Measurements from ENCODE around the gene LRG1. TPM values are rescaled to one million over a fixed set of nuclear protein-coding genes. Genes with fewer than 3 reads are reported as not detected.

Gene LRG1
- polyA plus RNA-seq, 1 experiment: 0.05 TPM

DNA sequence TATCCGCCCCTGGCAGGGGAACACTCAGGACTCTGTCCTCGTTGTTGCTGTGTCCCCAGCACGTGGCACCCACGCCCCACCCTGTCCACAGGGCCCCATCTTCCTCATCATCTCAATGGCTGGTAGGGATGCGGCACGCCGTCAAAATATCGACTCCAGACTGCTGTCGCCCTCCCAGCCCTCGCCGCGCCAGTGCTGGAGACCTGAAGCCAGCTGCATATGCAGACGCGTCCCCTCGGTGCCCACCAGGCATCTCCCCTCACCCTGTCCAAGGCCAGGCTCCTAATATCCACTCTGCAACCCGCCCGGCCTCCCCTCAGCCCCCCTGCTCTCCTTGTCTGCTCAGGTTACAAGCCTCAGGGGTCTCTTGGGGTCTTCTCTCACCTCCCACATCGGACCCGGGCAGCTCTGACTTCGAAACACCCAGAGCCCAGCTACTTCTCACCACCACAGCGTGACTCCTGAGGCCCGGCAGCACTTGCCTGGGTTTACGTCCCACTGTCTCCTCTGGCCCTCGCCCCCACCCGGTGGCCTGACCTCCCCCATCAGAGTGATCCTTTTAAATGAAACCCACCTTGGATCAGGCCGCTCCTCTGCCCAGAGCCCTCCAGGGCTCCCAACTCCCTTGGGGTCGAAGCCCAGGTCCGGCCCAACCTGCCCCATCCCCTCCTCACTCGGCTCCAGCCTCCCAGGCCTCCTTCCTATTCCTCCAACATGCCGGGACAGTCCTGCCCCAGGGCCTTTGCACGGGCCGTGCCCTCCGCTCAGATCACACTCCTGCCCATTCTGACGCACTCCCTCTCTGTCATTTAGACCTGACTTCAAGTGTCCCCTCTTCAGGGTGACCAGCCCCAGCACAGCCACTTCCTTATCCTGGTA is 34.0 kb downstream of the LRG1 start:
- ChIA-PET POLR2A (no interaction called here), CTCF (no interaction called here)
- H3K4me3 ChIP-seq (ENCODE audit: low read depth, low read length): no peak overlapping the region
- H3K27me3 ChIP-seq (ENCODE audit: control insufficient read depth, insufficient read depth, low read length): no peaks in the 10 kb centered on the region
- no peak for DNase-seq (ENCODE audit: low read depth, low spot score)
- TF ChIP-seq, protein P1, sequence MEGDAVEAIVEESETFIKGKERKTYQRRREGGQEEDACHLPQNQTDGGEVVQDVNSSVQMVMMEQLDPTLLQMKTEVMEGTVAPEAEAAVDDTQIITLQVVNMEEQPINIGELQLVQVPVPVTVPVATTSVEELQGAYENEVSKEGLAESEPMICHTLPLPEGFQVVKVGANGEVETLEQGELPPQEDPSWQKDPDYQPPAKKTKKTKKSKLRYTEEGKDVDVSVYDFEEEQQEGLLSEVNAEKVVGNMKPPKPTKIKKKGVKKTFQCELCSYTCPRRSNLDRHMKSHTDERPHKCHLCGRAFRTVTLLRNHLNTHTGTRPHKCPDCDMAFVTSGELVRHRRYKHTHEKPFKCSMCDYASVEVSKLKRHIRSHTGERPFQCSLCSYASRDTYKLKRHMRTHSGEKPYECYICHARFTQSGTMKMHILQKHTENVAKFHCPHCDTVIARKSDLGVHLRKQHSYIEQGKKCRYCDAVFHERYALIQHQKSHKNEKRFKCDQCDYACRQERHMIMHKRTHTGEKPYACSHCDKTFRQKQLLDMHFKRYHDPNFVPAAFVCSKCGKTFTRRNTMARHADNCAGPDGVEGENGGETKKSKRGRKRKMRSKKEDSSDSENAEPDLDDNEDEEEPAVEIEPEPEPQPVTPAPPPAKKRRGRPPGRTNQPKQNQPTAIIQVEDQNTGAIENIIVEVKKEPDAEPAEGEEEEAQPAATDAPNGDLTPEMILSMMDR (IDR thresholded peaks at IDR 0.05; ENCODE audit: low read depth, low read length): no peak
- peaks cover 5% of the 10 kb centered on the region; the same call in 1 of the 2 replicates for H3K9me3 ChIP-seq (ENCODE audit: control insufficient read depth, insufficient read depth, low read length)
- no peak overlapping the region for H3K27ac ChIP-seq (ENCODE audit: low read depth, low read length)

DNA sequence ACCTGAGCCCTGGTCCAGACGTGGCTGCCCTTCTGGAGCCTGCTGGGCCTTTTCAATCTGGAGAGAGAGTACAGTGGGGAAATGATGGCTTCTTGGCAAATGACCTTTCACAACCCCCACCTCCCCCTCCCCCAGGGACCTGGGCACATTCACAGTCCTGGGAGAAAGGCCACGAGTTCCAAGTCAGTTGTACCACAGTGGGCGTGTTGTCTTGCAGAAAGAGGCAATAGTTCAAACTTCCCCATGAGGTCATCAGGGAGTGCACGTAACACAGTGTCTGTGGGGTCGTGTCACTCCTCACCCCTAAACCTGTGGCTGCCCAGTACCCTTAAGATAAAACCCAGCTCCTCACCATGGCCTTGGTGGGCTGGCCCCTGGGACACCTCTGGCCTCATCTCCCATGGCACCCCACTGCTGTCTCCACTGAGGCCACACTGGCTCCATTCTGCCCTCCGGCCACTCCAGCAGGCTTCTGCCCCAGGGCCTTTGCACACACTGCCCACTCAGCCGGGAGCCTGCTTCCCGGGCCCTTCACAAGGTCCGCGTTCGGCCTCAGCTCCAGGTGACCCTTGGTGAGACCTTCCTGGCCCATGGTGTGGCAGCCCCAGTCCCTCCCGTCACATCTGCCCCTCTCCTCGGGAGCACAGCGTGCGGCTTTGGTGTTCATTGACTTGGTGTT is 34.8 kb downstream of the LRG1 start:
- Histone ChIP-seq H3K27ac (ENCODE audit: low read depth, low read length) (no peak overlapping the region), H3K4me3 (ENCODE audit: low read depth, low read length) (no peak overlapping the region), H3K9me3 (ENCODE audit: control insufficient read depth, insufficient read depth, low read length) (no peaks in the 10 kb centered on the region; the same call in 1 of the 2 replicates), H3K27me3 (ENCODE audit: control insufficient read depth, insufficient read depth, low read length) (no peaks in the 10 kb centered on the region)
- POLR2A ChIA-PET: no interaction called here
- no peak for DNase-seq (ENCODE audit: low read depth, low spot score)
- TF ChIP-seq, protein P1 (IDR thresholded peaks at IDR 0.05; ENCODE audit: low read depth, low read length): no peak
- CTCF ChIA-PET: no interaction called here

DNA sequence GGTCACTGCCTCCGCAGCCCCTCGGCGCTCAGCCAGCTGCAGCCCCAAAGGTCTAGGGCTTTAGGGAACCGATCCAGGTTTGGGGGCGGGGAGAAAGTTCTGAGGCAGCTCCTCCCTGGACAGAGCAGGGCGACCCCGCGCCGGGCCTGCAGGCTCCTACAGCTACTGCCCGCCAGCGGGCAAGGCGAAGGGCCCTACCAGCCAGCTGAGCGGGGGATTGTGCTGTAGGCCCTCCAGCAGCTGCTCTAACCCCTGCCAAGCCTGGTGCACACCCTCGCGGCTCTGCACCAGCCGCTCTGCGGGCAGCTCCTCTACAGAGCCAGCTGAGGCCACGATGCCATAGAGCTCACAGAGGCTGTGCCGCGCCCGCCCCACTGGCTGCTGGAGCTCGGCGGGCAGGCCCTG is 35.5 kb downstream of the LRG1 start:
- TF ChIP-seq, protein P1 (IDR thresholded peaks at IDR 0.05; ENCODE audit: low read depth, low read length): no peak
- no peak for DNase-seq (ENCODE audit: low read depth, low spot score)
- no peak overlapping the region for H3K27ac ChIP-seq (ENCODE audit: low read depth, low read length)
- ChIA-PET POLR2A (interaction anchor here (1.4 kb wide), 1 partner anchor 10 kb away, joined by 4 read pairs; no protein-coding TSS in a partner anchor), CTCF (no interaction called here)
- no peak overlapping the region for H3K4me3 ChIP-seq (ENCODE audit: low read depth, low read length)
- H3K27me3 ChIP-seq (ENCODE audit: control insufficient read depth, insufficient read depth, low read length): no peaks in the 10 kb centered on the region
- no peaks in the 10 kb centered on the region; the same call in 1 of the 2 replicates for H3K9me3 ChIP-seq (ENCODE audit: control insufficient read depth, insufficient read depth, low read length)

DNA sequence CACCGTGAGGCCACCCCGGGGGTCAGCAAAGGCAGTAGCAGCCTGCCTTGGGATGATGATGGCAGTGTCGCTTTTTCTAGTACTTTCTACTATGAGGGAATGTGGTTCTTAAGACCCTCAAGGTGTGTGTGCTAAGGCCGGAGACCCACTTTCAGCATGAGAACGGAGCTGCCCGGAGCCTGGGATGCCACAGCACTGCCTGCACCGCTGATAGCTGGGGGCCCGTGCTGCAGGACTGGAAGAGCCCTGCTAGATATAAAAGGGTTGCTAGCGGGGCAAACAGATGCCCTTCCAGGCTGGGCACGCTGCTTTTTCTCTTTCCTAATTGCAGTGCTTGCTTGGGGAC is 36.0 kb downstream of the LRG1 start:
- H3K27me3 ChIP-seq (ENCODE audit: control insufficient read depth, insufficient read depth, low read length): no peaks in the 10 kb centered on the region
- TF ChIP-seq, protein P1 (IDR thresholded peaks at IDR 0.05; ENCODE audit: low read depth, low read length): no peak
- no peaks in the 10 kb centered on the region; the same call in 1 of the 2 replicates for H3K9me3 ChIP-seq (ENCODE audit: control insufficient read depth, insufficient read depth, low read length)
- no peak overlapping the region for H3K27ac ChIP-seq (ENCODE audit: low read depth, low read length)
- no peak for DNase-seq (ENCODE audit: low read depth, low spot score)
- ChIA-PET POLR2A (interaction anchor here (1.4 kb wide), 1 partner anchor 9 kb away, joined by 4 read pairs; no protein-coding TSS in a partner anchor), CTCF (no interaction called here)
- H3K4me3 ChIP-seq (ENCODE audit: low read depth, low read length): no peak overlapping the region
